GM21529 (cell line): ENCODE results near the gene C1QL2.

Source experiments
- ATAC-seq: cut with Tn5 transposase; IDR thresholded peaks from one replicate; pipeline ENCODE4 v1.9.1; 2021; ENCODE audit not compliant: unreplicated experiment

C1QL2 gene

DNA sequence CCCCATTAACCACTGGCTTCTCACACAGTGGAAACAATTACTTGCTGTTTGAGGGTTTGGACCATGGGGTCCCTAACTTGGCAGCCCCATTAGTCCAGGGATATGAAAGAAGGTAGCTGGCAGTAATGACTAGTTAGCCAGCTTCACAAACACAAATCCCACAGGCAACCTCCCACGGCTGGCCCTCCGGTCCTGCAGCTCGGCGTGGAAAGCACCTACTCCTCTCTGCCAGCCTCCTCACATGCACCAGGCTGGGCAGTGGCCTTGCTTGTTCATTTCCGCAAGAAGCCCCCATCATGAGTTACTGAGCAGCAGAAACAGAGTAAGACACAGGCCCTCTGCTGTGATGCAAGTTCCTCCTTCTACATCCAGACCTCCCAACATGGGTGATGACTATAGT, 13.7 kb downstream of the C1QL2 start:
- no peak for ATAC-seq

DNA sequence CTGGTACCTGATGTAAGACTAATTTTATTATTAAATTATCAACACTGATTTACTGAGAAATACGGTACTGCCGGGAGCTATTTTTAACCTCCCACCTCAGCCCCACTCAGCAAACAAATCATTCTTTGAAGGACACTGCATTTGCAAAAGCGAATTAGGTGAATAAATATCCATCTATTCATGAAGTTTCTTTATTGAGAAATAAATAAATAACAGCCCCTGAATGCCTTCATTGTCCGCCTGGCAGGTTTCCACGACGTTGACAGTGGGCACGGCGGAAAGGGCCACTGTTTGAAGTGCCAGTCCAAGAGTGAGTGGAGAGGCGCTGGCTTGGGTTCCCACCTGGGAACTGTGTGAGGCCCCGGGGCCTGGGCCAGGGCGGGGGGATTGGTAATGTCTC, 15.7 kb downstream of the C1QL2 start:
- no peak for ATAC-seq

DNA sequence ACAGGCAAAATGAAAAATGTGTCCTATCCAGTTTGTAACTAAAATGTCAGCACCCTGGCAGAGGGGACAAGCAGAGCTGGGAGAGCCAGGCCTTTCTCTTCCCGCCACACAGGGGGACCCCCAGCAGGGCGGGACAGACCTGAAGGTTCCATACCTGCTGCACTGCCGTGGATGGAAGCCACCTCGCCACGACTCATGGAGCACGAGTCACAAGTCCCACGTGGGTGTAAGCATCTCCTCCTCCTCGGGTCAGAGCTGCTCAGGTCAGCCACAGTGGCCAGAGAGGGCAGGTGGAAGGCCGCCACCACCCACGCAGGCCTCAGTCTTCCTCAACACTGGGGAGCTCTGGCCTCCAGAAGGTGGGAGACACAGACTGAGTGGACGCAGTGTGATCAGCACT, 21.0 kb downstream of the C1QL2 start:
- no peak for ATAC-seq

DNA sequence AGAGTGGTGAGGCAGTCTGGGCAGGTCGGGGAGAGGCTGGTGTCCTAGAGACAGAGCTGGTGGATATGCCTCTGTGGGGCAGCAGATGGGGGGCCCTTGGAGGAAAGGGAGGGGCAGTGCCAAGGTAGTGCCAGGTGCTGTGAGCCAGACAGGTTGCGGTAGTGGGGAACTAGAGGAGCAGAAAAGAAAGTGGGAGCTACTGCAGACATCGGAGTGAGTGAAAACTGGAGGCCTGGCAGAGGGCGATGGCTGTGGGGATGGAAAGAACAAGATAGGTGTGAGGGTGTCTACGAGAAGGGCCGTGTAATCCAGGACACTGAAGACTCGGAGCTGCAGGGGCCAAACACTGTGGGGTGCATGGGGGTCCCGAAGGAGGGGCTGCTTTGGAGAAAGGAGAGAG, 21.7 kb downstream of the C1QL2 start:
- no peak for ATAC-seq

DNA sequence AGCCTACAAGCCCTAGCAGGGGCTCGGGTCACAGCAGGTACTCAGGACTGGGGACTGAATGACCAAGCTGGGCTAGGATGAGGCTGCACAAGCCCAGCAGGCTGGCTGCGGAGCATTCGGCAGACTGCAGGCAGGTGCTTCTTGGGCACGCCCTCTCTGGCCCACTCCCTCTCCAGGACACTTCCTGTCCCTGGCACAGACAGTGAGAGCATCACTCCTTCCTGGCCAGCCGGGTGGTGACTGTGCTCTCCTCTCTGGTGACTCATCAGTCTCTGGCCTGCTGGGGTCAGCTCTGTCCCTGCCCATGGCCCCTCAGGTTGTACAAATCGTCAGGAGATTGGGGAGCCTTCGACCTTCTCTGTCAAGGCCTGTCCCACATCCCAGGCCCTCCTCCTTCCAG, 22.5 kb downstream of the C1QL2 start:
- ATAC-seq = no peak

DNA sequence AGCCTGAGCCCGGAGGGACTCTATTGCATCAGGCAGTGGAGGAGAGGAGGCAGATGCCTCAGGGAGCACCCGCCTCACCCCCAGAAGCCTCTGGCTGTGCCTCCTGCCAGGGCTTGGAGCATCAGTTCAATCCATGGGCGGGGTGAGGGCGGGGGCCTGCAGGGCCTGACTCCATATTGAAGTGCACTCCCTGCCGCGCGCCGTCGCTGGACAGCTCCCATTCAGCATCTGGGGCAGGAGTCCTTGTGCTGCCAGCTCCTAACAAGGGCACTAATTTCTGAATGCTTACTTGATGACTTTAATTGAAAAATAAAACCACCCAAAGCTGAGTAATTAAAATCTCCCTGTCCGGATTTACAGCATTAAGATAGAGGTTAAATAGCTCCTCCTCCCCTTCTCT, 23.8 kb downstream of the C1QL2 start:
- ATAC-seq = no peak

DNA sequence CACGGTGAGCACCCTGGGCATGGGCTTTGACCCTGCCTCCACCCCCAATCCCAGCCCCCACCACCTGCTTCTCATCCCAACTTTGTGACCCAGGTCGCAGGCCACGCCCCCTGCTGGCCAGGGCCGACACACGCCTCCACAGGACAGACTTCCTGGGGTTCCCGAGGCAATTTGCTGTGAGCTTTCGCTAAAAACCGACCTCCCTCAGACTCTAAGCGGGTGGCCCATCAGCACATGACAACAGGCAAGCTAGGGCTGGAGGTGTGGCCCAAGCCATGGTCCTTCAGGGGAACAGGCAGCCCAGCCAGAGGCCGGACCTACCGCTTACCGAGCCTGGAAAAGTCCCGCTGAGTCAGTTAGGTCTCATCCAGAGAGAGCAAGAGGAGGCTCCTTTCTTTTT, 31.9 kb downstream of the C1QL2 start:
- no peak for ATAC-seq

DNA sequence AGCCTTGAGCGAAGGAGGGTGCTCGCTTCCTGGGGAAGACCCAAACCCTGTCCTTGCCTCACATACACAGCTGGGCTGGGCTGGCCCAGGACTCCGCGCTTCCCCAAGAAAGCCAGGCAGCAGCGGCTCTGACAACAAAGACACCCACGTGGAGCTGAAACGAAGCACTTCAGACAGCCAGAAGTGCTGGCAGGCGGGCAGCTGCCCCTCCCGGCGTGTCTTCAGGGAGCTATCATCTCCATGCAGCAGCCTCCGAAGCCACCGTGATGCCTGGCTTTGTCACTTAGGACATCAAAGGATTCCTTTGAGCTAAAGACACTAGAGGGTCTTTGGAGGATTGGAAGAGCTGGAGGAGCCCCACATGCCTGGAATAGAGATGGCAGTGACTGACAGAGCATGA, 35.2 kb downstream of the C1QL2 start:
- ATAC-seq = no peak

DNA sequence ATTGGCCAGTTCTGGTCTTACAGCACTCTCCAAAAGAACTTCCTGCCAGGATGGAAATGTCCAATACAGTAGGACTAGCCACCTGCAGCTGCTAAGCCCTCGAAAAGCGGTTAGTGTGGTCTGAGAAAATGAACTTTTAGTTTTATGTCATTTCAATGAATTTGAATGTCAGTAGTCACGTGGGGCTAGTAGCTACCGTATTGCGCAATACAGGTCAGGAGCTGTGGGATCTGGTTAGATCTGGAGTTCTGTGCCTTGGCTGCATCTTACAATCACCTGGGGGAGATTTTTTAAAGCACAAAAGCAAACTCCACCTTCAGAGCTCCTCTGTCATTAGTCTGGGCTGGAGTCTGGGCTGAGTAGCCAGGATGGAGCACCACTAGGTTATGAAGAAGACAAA, 35.9 kb downstream of the C1QL2 start:
- no peak for ATAC-seq

DNA sequence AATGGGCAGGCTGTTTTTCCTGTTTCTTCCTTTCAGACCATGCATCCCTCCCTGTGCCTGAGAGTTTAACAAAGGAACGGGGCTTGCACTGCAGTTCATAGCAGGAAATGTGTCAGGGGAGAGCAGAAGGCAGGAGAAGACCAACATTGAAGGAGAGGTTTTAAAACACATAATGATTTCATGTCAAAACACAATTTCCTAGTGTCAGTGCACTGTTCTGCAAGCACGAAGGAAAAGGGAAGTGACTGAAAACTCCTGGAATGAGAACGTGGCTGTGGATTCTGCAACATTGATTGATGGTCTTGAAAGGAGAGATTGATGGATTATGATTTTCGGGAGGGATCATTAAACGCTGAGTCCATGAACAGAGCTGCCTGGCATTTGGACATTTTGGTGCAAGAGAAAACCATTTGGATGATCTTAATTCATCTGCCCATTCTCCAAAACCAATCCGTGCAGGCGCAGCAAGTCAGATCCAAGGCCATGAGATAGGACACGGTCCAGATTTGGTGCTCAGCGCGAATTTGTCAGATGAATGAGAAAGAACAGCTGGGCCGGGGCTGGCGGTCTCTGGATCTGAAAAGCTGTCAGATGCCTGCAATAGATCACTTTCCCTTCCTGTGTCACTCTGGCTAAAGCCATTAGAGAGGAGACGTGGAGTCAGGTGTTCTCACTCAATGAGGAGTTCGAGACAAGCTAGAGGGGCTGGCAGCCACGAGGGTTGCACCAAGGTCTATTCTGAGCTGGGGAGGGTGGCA, 38.4 kb downstream of the C1QL2 start:
- no peak for ATAC-seq

DNA sequence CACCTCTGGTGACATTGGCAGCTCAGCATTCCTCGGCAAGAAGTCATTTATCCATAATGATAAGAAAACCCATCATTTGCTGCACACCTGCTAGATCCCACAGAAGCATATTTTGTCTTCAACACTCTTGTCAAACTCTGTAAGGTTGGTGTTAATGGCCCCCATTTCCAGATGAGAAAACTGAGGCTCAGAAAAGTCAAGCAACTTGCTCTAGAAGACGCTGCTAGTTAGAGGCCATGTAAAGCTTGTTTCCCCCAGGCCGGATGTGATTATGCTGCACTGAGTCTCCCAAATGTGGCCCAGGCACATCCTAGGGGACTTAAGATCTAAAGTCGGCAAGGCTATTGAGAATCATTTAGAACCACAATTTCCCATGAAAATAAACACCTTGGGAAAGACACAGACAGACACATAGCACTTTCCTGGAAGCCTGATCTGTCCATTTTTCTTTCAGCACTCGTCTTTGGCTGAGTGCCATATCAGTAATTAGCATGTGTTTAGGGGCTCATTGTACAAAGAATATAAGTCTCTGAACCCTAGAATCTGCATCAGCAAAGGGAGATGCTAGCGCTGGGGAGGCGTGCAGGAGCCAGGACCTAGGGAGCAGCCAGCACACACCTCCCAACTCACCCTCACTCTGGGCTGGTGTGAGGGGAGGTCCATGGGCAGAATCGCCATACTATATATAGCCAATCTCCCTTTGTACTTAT, 39.3 kb downstream of the C1QL2 start:
- ATAC-seq = no peak

DNA sequence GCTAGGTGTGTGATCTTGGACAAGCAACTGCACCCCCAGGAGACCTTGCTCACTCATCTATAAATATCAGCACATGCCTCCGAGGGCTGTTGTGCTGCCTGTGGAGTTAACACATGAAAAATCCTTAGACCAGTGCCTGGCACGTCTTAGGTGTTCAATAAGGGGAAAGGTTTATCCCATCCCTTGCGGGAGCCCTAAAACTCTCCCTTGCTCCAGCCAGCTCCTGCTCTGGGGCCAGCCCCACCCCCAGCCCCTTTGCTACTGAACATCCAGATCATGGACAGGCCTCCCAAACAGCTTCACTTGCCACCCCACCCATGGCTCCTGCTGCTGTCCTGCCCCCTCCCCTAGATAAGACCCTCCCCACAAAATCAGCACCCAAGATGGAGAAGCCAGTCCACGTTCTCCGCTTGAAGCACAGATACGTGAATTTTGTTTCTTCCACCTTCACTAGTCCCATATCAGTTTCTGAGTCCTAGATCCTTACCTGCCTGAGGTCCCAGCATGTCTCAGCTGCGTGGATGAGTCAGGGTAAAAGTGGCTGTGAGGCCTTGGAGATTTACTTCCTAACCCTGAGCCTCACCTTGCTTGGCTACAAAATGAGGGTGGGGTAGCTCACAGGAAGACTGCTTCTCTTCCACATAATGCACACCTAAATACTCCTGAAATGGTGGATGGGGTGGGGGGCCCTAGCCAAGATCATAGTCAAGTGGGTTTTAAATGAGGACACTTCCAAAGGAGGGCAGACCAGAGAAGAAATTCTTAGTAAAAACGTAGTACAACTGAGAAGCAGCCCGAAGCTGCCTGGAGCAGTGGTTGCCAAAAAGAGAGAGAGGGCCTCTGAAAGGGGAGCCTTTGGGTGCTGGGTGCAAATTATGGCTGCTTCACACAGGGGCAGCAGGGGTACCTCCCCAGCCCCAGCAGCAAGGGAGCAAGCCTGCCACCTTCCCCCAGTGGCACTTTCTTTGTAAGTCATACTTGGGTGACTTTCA, 40.4 kb downstream of the C1QL2 start:
- no peak for ATAC-seq

DNA sequence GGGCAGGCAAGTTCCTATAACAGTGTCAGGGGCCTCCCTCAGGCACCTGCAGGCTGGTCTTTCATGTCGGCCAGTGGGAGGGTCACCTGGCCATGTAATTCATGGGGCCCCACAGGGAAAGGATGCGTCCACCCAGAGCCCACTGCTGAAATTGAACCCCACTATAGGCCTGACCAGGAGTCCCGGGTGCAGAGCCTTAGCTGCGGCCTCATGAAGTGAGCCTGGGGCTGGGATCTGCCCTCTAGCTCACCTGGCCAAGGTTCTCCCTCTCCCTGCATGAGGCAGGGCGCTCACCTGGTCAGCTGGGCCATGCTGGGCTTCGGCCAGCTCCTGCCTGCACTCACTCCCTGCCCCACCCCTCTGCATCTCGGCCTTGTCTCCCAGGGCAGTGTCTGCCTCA, 41.1 kb downstream of the C1QL2 start:
- ATAC-seq = no peak

DNA sequence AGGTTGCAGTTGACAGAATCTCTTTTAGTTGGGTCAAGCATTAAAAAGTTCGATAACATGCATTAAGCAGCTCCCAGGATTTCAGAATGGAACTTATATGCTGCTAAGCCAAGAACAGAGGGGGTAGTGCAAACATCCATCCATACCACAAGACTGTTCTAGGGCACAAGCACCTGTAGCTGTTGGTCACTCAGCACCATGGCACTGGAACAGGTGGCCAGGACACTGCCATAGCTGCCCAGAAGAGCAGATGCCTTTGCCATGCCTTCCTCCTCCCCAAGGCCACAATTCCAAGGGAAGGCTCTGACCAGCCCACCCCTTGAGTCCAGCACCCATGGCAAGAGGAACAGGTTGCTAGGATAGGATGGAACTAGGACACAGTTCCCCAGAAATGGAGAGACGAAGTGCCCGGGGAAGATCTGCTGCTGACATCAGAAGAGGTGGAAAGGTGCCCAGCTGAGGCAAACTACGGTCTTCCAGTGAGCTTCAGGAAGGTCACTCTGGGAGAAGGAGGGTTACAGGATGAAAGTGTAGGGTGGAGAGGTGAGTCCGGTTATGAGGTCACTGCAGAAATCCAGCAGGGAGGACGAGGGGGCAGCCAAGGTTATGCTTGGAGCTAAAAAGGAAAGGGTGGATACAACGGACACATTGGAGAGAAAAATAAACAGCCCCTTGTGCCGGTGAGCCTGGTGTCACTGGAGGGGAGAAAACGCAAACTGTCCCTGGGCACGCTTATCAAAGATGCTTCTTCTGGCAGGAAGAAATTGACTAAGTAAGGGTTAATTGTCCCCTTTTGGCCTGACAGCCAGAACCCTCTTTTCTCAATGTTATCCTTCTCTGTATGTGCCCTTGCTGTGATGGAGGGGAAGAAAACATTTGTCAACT, 41.9 kb downstream of the C1QL2 start:
- no peak for ATAC-seq

DNA sequence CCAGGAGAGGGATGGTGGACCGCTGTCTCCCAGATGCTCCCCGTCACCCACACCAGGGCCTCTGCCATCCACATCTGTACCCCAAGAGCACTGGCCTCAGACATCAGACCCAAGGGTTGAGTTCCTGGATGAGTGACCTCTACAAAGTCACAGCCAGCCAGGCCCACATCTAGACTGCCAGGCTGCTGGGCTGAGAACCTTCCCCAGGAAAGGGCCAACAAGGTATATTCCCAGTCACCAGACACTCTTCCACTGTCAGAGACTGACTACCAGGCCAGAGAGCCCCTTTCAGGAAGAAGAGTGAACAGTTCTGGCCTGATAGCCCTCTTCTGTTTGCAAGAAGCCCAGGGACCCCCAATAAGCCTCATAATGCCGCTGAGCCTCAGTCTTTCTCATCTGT, 44.3 kb downstream of the C1QL2 start:
- ATAC-seq = no peak

DNA sequence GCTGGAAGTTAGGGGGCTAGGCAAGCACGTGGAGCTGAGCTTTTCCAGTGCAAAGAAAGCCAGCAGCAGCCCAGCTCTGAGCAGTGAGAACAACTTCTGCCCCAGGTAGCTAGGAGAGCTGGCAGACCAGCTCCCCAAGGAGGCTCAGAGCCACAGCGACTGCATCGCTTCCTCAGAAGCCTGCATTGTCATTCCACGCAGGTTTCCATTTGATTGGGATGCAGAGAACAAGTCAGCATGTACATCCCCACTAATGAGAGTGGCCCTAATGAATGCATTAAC, 45.1 kb downstream of the C1QL2 start:
- no peak for ATAC-seq

DNA sequence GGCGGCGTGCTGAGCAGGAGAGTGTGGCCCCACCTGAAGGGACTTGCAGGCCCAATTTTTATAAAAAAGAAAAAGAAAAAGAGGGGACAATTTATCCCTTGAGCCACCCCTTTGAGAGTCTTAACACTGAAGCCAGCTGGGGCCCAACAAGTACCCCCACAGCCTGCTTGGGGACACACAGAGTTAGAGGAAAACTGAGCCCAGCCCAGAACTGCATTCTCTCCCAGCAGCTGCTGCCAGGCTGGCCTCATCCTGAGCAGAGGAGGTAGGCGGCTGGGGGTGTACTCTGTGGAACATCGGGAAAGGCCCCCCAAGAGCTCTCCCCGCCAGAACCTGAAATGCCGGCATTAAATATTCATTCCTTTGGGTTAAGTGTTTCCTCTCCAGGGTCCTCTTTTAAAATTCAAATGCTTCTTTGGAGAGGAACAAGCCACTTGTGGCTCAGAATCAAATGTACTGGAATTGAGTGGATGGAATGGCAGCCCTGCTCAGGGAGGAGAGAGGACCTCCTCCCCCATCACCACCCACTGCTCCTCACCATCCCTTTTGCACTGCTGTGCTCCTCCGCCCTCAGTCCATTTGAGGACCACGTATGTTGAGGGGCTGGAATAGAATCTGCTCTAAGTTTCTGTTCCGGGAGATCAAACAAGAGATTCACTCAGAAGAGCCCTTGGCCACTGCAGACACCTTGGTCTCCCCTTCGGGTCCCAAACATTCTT, 45.6 kb downstream of the C1QL2 start:
- ATAC-seq = no peak

DNA sequence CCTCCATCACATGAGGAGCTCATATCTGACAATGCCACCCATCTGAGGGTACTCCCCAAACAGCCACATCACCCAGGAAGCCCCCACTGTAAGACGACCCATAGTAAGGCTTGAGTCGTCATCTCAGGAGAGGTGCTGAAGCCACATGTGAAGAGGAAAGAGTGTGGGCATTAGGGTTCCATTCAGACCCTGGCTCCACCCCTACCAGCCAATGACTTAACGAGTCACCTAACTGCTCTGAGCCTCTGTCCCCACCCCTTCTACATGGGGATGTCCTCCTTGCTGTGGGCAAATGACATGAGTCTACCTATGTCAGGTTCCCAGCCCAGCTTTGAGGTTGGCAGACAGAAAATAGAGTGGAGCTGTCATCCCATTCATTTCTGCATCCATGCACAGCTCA, 46.3 kb downstream of the C1QL2 start:
- no peak for ATAC-seq

DNA sequence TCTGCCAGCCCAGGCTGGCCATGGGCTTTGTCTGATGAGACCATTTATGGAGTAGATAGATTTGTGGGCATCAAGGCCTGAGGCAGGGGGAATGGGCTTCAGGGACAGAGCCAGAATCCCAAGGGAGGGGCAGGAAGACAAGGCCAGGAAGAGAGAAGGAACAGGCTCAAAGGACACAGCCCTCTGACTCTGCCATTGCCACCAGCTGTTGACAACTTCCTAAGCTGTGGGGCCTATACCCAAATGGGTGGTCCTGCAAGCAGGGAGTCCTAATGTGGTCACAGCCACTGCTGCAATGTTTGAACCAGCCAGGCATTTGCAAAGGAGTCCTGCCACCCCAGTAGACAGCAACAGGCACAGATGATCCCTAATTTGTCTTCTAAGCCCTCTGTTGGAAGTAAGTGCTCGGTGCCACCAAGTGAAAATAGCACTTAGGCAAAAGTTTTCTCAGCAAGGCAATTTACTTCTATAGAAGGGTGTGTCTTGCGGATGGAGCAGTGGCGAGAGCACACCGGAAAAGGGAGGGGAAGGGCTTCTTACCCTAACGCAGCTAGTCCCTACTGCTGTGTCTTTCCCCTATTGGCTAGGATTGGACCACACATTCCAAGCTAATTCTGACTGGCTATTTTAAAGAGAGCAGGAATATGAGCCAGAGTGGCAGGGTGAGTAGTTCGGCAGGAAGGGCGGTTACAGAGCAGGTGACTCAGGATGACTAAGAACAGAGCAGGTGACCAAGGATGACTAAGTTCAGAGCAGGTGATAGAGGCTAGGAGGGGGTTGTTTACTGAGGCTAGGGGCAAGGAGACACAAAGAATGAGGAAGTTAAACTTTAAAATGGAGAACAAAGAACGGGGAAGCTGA, 47.2 kb downstream of the C1QL2 start:
- ATAC-seq = no peak
